GM18499 (cell line): ENCODE results near the gene SESN2.
"Not testable (repeated sequence)": the region's sequence is repeated elsewhere in the genome, so short reads cannot be mapped to it uniquely, and the experiment has no call there.

Experiments used
- ATAC-seq: cut with Tn5 transposase; IDR thresholded peaks from one replicate; pipeline ENCODE4 v1.9.1; 2021; ENCODE audit warnings: moderate number of reproducible peaks; ENCODE audit not compliant: insufficient read depth, unreplicated experiment

The SESN2 gene

GRCh38 chr1:28326515-28326914, 67.2 kb downstream of the SESN2 start:
- no peak for ATAC-seq

GRCh38 chr1:28326984-28327383, 67.7 kb downstream of the SESN2 start:
- no peak for ATAC-seq

- not testable (repeated sequence) for ATAC-seq
Observed at GRCh38 chr1:28327431-28327830, 68.1 kb downstream of the SESN2 start.

- ATAC-seq = no peak
Observed at GRCh38 chr1:28328228-28328648, 68.9 kb downstream of the SESN2 start.

- no peak for ATAC-seq
Observed at GRCh38 chr1:28329395-28330153, 70.3 kb downstream of the SESN2 start.
